Activated naive CD4-positive, alpha-beta T cell treated with anti-CD3 and anti-CD28 coated beads, Interleukin-2, amount 50 U/mL, for 24 hours (primary cell): ENCODE results near the gene DYRK2.

ENCODE experiments used
- H3K27ac Mint-ChIP-seq: one replicate; pipeline ENCODE4 v1.8.0; 2021; ENCODE audit warnings: mild to moderate bottlenecking, mixed read lengths
- H3K27me3 Mint-ChIP-seq: one replicate; pipeline ENCODE4 v1.8.0; 2021; ENCODE audit warnings: mixed read lengths
- H3K36me3 Mint-ChIP-seq: one replicate; pipeline ENCODE4 v1.8.0; 2021; ENCODE audit warnings: mixed read lengths
- H3K4me1 Mint-ChIP-seq: one replicate; pipeline ENCODE4 v1.8.0; 2021; ENCODE audit warnings: mixed read lengths
- H3K4me3 Mint-ChIP-seq: one replicate; pipeline ENCODE4 v1.8.0; 2021; ENCODE audit warnings: mild to moderate bottlenecking, mixed read lengths
- H3K9me3 Mint-ChIP-seq: one replicate; pipeline ENCODE4 v1.8.0; 2021; ENCODE audit warnings: mixed read lengths

The DYRK2 gene

GRCh38 chr12:67633708-67634107 lies 14.8 kb upstream of the DYRK2 start:
- Mint-ChIP-seq H3K4me1 (peaks cover 77% of the 10 kb centered on the region), H3K27me3 (no peaks in the 10 kb centered on the region), H3K27ac (peak overlapping the region; percentile 47), H3K4me3 (no peak overlapping the region), H3K36me3 (no peaks in the 10 kb centered on the region), H3K9me3 (peaks cover 12% of the 10 kb centered on the region)

- peak overlapping the region; percentile 21 for H3K4me3 Mint-ChIP-seq
These were observed 14.2 kb upstream of the DYRK2 start for GRCh38 chr12:67634303-67634761.

GRCh38 chr12:67637718-67638117 lies 10.8 kb upstream of the DYRK2 start:
- Mint-ChIP-seq H3K36me3 (no peaks in the 10 kb centered on the region), H3K9me3 (peaks cover 4% of the 10 kb centered on the region), H3K27ac (peak overlapping the region; percentile 5), H3K27me3 (no peaks in the 10 kb centered on the region), H3K4me3 (no peak overlapping the region), H3K4me1 (peaks cover 66% of the 10 kb centered on the region)

More at GRCh38 chr12:67634303-67634761, 14.2 kb upstream of the DYRK2 start:
- Mint-ChIP-seq H3K27me3 (no peaks in the 10 kb centered on the region), H3K4me1 (peaks cover 70% of the 10 kb centered on the region), H3K9me3 (peaks cover 9% of the 10 kb centered on the region), H3K27ac (peak overlapping the region; percentile 82), H3K36me3 (no peaks in the 10 kb centered on the region)

DNA sequence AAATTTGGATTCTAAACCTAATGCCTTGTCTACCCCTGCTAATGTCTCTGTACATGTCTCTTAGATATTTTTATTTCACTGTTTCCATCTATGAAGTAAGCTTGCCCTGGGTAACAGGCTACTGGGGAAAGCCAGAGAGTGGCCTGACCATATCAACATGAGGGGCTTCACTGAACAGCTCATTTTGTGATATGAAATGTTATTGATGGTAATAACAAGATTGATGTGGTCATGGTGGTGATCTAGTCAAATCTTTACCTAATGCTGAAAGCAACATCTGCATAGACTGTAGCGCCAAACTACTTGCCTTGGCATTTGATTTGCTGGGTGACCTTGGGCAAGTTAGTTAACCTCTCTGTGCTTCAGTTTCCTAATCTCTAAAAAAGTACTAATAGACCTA lies 9.9 kb upstream of the DYRK2 start:
- Mint-ChIP-seq H3K9me3 (peaks cover 4% of the 10 kb centered on the region), H3K4me1 (peaks cover 64% of the 10 kb centered on the region), H3K27ac (no peak overlapping the region), H3K36me3 (no peaks in the 10 kb centered on the region), H3K4me3 (no peak overlapping the region), H3K27me3 (no peaks in the 10 kb centered on the region)

GRCh38 chr12:67640863-67641262 lies 7.7 kb upstream of the DYRK2 start:
- Mint-ChIP-seq H3K9me3 (no peaks in the 10 kb centered on the region), H3K4me1 (peaks cover 54% of the 10 kb centered on the region), H3K4me3 (no peak overlapping the region), H3K27me3 (no peaks in the 10 kb centered on the region), H3K27ac (peak overlapping the region; percentile 4), H3K36me3 (peaks cover 2% of the 10 kb centered on the region)

DNA sequence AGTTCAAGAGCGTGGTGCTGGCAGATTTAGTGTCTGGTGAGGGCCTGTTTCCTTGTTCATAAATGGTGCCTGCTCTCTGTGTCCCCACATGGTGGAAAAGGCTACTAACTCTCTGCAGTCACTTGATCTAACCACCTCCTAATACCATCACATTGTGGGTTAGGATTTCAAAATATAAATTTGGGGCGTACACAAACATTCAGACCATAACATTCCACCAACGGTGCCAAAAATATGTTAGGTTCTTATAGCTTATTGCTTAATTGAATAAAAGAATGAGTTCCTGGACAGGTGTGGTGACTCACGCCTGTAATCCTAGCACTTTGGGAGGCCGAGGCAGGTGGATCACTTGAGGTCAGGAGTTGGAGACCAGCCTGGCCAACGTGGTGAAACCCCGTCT lies 3.4 kb upstream of the DYRK2 start:
- Mint-ChIP-seq H3K4me1 (peaks cover 49% of the 10 kb centered on the region), H3K36me3 (peaks cover 2% of the 10 kb centered on the region), H3K27ac (no peak overlapping the region), H3K27me3 (no peaks in the 10 kb centered on the region), H3K9me3 (no peaks in the 10 kb centered on the region), H3K4me3 (no peak overlapping the region)

GRCh38 chr12:67645601-67646000 lies 2.9 kb upstream of the DYRK2 start:
- Mint-ChIP-seq H3K27ac (no peak overlapping the region), H3K36me3 (peaks cover 2% of the 10 kb centered on the region), H3K4me3 (no peak overlapping the region), H3K27me3 (no peaks in the 10 kb centered on the region), H3K9me3 (no peaks in the 10 kb centered on the region), H3K4me1 (peaks cover 49% of the 10 kb centered on the region)

- H3K9me3 Mint-ChIP-seq = no peaks in the 10 kb centered on the region
- no peaks in the 10 kb centered on the region for H3K27me3 Mint-ChIP-seq
- peaks cover 52% of the 10 kb centered on the region for H3K4me1 Mint-ChIP-seq
- peak overlapping the region; percentile 85 for H3K4me3 Mint-ChIP-seq
- H3K36me3 Mint-ChIP-seq = peaks cover 2% of the 10 kb centered on the region
- peak overlapping the region; percentile 66 for H3K27ac Mint-ChIP-seq
These were observed 1.8 kb upstream of the DYRK2 start for GRCh38 chr12:67646775-67647174.

DNA sequence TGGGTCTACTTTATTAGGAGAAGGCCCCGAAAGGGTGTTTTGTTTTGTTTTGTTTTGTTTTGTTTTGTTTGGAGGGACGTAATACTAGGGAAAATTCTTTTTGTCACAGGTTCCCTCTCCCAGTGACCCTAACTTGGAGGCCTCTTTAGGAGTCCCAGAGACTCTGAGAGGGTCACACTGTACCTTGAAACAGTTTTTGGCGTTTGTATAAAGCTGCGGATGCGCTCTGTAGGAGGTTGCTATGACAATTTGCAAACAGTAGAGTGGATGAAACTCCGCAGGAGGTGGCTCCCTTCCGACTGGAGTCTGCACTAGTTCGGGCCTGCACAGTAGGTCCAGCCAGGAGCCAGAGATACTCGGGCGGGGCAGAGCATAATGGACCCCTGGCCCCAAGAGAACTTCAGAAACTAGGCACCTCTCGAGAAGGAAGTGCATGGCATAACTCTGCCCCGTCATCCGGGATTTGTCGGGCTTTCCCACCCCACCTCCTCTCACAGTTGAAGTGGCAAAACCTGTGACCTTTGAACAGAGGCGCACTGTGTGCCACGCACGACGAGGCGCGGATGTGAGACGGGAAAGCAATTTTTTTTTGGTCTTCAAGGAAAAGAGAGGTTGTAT lies 1.3 kb upstream of the DYRK2 start:
- Mint-ChIP-seq H3K27me3 (no peaks in the 10 kb centered on the region), H3K9me3 (no peaks in the 10 kb centered on the region), H3K4me1 (peaks cover 52% of the 10 kb centered on the region), H3K36me3 (peaks cover 2% of the 10 kb centered on the region), H3K4me3 (peak overlapping the region; percentile 85), H3K27ac (peak overlapping the region; percentile 97)

DNA sequence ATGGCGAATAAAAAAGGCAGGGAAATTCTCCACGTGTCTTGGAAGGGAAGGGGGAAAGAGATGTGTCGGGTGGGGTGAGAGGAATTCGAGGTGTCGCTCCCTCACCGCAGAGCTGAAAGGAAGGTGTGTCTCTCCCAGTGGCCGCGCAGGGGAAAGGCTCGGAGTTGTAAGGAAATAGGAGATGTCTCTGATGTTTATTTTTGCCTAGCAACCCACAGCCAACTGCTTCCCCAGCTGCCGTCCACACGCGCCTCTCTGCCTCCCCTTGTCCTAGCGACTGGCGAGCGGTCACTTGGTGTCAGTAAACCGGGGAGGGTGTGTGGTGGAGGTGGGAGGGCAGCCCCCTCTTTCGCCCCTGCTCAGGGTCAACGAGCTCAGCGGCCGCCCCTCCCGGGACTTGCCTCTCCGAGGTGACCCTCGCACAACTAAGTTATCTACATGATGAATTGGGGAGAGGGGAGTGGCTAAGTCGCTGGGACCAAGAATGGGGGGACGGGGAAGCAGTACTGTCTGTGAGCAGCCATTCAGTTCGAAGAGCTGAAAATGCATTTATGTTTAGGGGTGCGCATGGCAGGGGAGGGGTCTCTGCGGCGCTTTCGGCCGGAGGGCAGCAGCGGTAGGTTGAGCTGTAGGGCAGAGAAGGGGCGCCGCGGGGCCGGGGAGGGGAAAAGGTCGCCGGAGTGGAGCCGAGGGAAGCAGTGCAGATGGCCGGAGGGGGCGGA lies 585 bp upstream of the DYRK2 start:
- Mint-ChIP-seq H3K4me1 (peaks cover 50% of the 10 kb centered on the region), H3K36me3 (peaks cover 2% of the 10 kb centered on the region), H3K27me3 (no peaks in the 10 kb centered on the region), H3K4me3 (peak overlapping the region; percentile 85), H3K9me3 (no peaks in the 10 kb centered on the region), H3K27ac (peak overlapping the region; percentile 97)

DNA sequence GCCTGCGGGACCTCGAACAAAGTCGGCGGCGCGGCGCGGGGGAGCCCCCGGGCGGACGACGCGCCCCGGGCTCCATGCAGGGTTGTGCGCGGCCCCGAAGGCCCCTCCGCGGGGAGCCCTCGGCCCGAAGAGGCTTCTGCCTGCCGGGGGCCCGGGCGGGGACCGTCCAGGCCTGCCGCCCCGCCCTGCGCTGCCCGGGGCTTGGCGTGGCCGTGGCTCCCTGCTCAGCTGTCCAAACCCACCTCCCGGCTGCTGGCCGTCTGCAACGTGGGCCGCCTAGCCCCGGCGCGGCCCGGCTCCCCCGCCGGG lies 670 bp downstream of the DYRK2 start:
- Mint-ChIP-seq H3K27me3 (no peaks in the 10 kb centered on the region), H3K9me3 (no peaks in the 10 kb centered on the region), H3K36me3 (peaks cover 6% of the 10 kb centered on the region), H3K4me1 (peaks cover 56% of the 10 kb centered on the region), H3K4me3 (no peak overlapping the region), H3K27ac (no peak overlapping the region)

- Mint-ChIP-seq H3K36me3 (peaks cover 11% of the 10 kb centered on the region), H3K27ac (peak overlapping the region; percentile 97), H3K4me3 (peak overlapping the region; percentile 99), H3K27me3 (no peaks in the 10 kb centered on the region), H3K4me1 (peaks cover 58% of the 10 kb centered on the region), H3K9me3 (no peaks in the 10 kb centered on the region)
These were observed 1.2 kb downstream of the DYRK2 start for GRCh38 chr12:67649570-67650387.

DNA sequence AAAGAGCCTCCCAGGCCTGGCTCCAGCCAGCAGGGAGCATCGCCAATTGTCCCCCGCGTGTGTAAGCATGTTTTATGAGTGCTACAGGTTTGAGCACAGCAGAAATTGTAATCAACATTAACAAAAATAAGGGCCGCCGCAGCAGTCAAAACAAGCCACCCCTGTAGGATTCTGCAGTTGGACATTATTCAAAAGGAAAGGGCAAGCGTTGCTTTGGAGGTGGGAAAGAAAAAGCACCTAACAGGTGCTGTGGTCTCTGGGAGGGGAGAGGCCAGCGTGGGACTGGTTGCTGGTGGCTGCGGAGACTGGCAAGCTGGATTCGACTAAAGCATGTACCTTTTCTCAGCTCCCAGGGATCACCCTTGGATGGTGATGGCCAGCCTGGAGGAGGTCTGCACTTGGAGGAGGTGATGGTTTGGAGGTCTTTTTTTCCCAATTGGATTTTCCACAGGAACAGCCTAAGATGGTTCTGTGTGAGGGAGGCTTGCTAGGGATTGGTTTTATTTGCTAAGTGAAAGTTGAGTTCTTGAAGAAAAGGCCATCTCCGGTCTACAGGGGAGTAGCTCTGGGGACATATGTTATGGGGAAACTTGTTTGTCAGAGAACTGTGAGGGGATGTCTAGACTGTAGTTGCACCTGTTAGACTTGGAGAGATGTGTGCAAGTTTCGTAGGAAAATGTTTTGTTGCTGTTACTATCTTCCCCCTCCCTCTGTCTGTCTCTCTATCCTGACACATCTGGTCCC lies 2.0 kb downstream of the DYRK2 start:
- H3K4me3 Mint-ChIP-seq = peak overlapping the region; percentile 99
- H3K4me1 Mint-ChIP-seq = peaks cover 65% of the 10 kb centered on the region
- H3K9me3 Mint-ChIP-seq = no peaks in the 10 kb centered on the region
- H3K36me3 Mint-ChIP-seq = peaks cover 11% of the 10 kb centered on the region
- no peaks in the 10 kb centered on the region for H3K27me3 Mint-ChIP-seq
- peak overlapping the region; percentile 97 for H3K27ac Mint-ChIP-seq

DNA sequence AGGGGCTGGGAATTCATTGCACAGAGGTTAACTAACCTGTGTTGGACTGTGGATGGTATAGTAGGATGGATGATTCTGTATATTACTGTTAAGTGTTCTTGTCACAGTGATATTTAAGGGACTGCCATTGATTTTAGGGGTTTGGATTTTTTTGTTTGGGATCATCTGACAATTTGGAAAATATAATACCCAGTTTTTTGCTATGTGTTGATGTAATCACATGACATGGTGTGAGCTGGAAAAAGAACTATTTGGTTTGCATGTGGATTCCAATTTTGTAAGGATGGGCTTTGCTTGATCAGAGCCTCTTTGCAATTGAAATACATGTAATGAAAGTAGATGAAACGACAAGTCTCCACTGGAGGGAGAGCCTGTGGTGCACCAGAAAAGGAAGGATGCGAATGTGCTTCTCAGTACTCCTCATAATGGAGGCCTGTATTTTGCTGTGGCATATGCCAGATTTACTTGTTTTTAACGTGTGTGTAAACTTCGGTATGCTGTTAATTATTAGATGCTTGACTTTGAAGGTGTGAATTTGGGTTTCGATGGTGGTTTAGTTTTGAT lies 2.7 kb downstream of the DYRK2 start:
- no peaks in the 10 kb centered on the region for H3K27me3 Mint-ChIP-seq
- no peaks in the 10 kb centered on the region for H3K9me3 Mint-ChIP-seq
- H3K4me1 Mint-ChIP-seq = peaks cover 71% of the 10 kb centered on the region
- peaks cover 13% of the 10 kb centered on the region for H3K36me3 Mint-ChIP-seq
- H3K27ac Mint-ChIP-seq = peak overlapping the region; percentile 97
- peak overlapping the region; percentile 99 for H3K4me3 Mint-ChIP-seq

DNA sequence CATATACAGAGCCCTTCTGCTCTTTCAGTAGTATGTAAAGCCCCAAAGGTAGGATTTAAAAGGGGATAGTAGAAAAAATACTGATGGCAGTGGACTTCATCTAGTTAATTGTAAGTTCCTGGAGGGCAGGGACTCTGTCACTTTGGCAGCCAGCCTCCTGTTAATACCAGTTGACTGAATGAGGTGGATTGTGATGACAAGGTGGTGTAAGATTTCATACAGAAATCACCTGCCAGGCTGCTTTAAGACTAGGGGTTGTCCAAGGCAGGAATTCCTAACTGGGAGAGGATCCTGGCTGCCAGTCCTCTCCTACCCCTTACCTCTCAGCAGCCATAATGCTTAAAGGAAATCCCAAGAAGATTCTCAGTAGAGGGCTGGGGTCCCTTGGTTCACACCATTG lies 7.3 kb downstream of the DYRK2 start:
- no peak overlapping the region for H3K27ac Mint-ChIP-seq
- H3K4me3 Mint-ChIP-seq = peak overlapping the region; percentile 9
- H3K9me3 Mint-ChIP-seq = no peaks in the 10 kb centered on the region
- H3K36me3 Mint-ChIP-seq = peaks cover 28% of the 10 kb centered on the region
- no peaks in the 10 kb centered on the region for H3K27me3 Mint-ChIP-seq
- H3K4me1 Mint-ChIP-seq = peaks cover 92% of the 10 kb centered on the region
